ENCODE results near the gene GUCA2B.

GUCA2B gene

DNA sequence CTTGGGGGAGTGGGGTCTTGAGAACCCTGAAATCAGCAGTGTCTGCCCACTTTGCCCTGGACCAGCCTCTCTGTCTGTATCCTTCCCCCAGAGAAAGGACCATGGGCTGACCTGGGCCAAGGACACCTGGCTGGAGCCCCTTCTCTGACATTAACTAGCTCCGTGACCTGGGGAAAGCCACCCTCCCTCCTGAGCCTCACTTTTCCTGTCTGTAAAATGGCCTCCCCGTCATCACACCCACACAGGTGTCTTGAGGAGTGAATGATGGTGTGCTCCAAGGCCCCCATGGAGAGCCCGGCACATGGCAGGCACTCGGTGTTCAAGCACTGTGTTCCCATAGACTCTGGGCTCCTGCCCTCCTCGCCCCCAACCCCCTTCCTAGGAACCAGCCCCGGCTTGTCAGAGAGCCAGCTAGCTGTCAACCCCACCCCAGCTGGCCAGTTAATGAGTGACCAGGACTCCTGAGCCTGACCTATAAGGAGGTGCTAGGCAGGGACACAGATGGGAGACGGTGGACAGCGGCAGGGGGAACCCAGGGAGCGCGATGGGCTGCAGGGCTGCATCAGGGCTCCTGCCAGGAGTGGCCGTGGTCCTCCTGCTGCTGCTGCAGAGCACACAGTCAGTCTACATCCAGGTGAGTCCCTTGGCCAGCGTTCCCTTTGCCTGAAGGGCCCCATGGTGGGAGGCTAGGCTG lies at the start of gene GUCA2B:
Gene GUCA2B (plus strand): TSS at position 504 of the 694 bp plus-strand sequence. CDS start 41 bp downstream, at position 545.
- TF ChIP-seq POLR2A (IDR thresholded peaks at IDR 0.05; ENCODE audit: low read length) = no peak
- no peak for TF ChIP-seq GATA1 (IDR thresholded peaks at IDR 0.05; ENCODE audit: low read depth, low read length)
- DNase-seq = no peak

DNA sequence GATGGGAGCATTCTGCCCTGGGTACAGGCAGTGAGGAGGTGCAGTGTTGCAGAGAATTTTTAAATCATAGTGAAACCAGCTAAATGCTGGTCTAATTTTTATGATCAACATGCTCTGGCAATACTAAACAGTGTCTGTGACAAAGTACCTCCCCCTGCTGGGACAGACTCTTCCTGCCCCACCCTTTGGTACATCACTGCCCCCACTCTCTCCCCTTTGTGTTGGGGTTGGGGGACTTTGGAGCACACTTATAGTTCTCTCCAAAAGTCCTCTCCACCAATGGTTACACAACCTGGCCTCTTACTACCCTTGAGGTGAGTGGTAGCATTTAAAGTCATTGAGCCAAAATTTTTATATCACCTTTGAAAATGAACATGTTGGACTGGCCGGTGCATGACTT lies 48.2 kb upstream of the GUCA2B start:
- DNase-seq = no peak
- no peak for TF ChIP-seq GATA1 (IDR thresholded peaks at IDR 0.05; ENCODE audit: low read depth, low read length)
- TF ChIP-seq POLR2A (IDR thresholded peaks at IDR 0.05; ENCODE audit: low read length) = no peak

DNA sequence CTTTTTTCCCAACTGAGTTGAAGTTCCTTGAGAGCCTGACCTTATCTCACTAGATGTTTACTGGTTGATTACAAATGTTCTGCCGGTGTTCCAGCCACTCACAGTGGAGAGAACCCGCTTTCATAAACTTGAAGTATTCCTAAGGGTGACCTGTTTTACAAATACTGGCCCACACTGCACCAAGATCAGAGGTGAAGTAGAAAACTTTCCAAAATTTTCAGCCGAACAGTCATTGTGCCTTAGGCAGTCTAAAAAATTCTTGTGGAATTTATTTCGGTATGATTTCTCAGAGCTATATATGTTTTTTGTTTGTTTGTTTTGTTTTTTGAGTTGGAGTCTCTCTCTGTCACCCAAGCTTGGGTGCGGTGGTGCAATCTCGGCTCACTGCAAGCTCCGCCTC lies 44.9 kb upstream of the GUCA2B start:
- no peak for TF ChIP-seq POLR2A (IDR thresholded peaks at IDR 0.05; ENCODE audit: low read length)
- TF ChIP-seq GATA1 (IDR thresholded peaks at IDR 0.05; ENCODE audit: low read depth, low read length) = no peak
- DNase-seq = no peak

DNA sequence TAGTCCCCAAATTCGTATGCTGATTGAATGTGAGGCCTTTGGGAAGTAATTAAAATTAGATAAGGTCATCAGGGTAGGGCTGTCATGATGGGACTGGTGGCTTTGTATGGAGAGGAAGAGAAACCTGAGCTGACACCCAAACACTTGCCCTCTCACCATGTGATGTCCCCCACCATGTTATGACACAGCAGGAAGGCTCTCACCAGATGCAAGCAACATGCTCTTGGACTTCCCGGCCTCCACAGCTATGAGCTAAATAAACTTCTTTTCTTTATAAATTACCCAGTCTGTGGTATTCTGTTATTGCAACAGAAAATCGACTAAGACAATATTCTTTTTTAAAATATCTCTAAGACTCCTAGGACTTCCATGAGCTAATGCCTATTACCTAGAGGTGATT lies 43.6 kb upstream of the GUCA2B start:
- no peak for DNase-seq
- no peak for TF ChIP-seq POLR2A (IDR thresholded peaks at IDR 0.05; ENCODE audit: low read length)
- no peak for TF ChIP-seq GATA1 (IDR thresholded peaks at IDR 0.05; ENCODE audit: low read depth, low read length)

DNA sequence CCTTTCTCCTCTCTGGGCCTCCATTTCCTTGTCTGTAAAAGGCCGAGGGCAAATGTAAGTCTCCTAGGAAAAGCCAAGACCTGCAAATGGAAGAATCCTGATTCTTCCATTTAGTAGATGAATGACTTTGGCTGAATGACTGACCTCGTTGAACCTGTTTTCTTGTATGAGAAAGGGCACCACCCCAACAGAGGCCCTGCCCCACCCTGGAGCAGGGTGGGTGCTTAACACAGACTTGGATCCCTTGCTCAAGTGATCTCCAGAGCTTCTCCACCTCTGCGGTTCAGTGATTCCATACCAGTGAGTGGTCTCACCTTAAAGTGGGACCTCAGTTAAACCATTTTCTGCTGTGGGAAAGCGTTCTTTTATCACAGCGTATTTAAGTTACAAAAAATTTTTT lies 39.0 kb upstream of the GUCA2B start:
- TF ChIP-seq GATA1 (IDR thresholded peaks at IDR 0.05; ENCODE audit: low read depth, low read length) = no peak
- TF ChIP-seq POLR2A (IDR thresholded peaks at IDR 0.05; ENCODE audit: low read length) = no peak
- DNase-seq = no peak

DNA sequence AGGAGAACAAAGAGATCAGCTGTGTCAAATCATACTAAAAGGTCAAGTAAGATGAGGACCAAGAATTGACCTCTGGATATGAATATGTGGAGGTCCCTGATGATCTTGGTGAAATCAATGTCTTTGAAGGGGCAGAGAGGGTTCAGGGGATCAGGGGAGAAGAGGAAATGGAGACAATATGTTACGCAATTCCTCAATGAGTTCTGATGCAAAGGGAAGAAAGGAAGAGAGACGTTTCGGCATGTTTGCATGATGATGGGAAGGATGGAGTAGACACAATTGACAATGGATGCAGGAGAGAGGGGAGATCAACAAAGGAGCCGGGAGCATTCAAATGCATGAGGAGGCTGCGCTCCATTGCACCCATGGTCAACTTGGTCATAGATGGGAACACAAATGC lies 36.0 kb upstream of the GUCA2B start:
- TF ChIP-seq GATA1 (IDR thresholded peaks at IDR 0.05; ENCODE audit: low read depth, low read length) (no peak), POLR2A (IDR thresholded peaks at IDR 0.05; ENCODE audit: low read length) (no peak)
- DNase-seq = no peak

DNA sequence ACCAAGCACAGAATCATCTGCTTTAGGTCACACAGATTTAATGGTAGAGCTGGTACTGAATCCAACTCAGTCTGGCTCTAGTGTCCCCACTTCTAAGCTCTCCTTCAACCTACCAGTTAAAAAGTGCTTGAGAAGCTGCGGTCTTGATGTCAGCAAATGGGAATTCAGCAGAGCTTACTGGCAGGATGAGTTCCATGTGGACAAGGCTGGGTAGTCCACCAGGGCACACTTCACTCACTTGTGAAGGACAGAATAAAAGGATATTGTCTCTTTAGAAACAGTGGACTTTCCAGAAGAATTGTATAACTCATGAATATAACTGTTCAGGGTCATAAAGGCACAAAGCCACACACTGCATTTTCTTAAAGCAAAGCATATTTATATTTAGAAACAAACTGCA lies 35.1 kb upstream of the GUCA2B start:
- DNase-seq = no peak
- TF ChIP-seq GATA1 (IDR thresholded peaks at IDR 0.05; ENCODE audit: low read depth, low read length) = no peak
- no peak for TF ChIP-seq POLR2A (IDR thresholded peaks at IDR 0.05; ENCODE audit: low read length)

DNA sequence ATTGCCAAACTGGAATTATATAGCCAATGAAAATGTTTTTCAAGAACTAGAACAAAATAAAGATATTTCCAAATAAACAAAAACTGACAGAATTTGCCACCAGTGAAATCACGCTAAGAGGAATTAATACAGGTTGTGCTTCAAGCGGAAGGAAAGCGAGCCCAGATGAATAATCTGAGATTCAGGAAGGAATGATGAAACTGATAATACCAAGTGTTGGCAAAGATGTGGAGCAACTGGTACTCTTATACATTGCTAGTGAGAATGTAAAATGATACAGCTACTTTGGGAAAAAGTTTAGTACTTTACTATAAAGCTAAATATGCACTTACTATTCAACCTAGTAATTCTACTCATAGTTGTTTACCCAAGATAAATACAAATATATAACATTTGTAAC lies 30.8 kb upstream of the GUCA2B start:
- TF ChIP-seq GATA1 (IDR thresholded peaks at IDR 0.05; ENCODE audit: low read depth, low read length) = no peak
- TF ChIP-seq POLR2A (IDR thresholded peaks at IDR 0.05; ENCODE audit: low read length) = no peak

DNA sequence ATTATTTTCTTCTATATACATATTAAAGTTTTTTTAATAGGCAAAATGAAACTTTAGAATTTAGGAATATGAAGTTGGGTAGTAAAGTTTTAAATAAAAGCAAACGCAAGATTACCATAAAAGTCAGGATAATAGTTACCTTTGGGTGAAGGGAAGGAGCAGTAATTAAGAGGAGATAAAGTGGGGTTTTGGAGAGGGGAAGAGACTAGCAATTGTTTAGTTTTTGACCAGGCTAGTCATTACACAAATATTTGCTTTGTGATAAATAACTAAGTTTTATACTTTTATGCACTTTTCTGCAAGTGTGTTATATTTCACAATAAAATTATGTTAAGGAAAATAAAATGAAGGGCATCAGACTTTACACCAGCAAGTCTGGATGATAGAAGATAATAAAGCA lies 27.7 kb upstream of the GUCA2B start:
- DNase-seq = no peak
- TF ChIP-seq GATA1 (IDR thresholded peaks at IDR 0.05; ENCODE audit: low read depth, low read length) (no peak), POLR2A (IDR thresholded peaks at IDR 0.05; ENCODE audit: low read length) (no peak)

More for the DNA sequence above, 30.8 kb upstream of the GUCA2B start:
- no peak for DNase-seq

DNA sequence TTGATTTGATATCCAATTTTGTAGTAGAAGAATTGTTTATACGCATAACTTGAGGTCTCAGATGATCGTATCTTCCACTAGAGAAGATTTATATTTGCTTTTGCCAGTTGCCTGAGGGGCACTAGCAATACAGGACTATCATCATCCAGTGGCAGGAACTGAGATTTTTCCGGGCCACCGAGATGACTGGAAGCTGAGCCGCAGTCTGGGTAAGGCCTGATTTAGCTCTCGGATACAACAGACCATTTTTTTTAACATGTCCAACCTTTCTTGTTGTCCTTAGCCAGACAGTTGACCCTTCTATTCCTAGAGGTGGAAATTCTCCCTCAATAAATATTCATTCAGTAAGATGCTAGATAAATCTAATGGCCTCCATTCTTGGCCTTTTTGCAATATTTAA lies 25.4 kb upstream of the GUCA2B start:
- no peak for DNase-seq
- TF ChIP-seq POLR2A (IDR thresholded peaks at IDR 0.05; ENCODE audit: low read length) = no peak
- TF ChIP-seq GATA1 (IDR thresholded peaks at IDR 0.05; ENCODE audit: low read depth, low read length) = no peak

DNA sequence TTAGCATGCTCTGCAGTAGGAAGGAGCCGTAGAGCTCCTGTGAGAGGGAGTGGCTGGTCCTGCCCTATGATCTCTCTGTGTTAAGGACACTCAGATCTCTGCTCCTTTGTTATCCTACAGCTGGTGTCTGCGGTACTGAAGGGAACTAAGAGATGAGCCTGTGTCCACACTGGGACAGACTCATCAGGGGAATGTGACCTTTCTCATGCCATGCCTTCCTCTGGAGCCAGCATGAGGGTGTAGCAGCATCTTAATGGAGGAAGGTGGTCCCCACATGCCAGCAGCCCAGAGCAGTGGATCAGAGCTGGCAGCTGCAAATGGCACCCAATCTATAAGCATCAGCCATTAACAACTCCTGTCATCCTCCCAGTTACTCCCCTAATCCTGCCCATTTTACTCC lies 24.7 kb upstream of the GUCA2B start:
- DNase-seq = no peak
- TF ChIP-seq POLR2A (IDR thresholded peaks at IDR 0.05; ENCODE audit: low read length) (no peak), GATA1 (IDR thresholded peaks at IDR 0.05; ENCODE audit: low read depth, low read length) (no peak)

DNA sequence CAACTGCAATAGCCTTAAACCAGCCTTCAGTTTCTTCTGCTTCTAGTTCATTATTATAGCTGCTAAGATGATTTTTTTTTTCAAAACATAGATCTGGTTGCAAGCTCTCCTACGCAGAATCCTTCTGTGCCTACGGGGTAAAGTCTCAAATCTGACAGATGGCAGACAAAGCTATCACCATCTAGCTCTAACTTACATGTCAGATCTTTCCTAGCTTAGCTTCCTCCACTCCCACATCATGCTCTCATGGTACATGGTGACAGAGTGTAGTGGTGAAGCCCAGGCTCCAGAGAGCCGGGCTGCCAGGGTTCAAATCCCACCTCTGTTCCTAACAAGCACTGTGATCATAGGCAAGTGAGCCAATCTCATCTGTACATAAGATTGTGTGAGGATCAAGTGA lies 24.2 kb upstream of the GUCA2B start:
- no peak for TF ChIP-seq GATA1 (IDR thresholded peaks at IDR 0.05; ENCODE audit: low read depth, low read length)
- TF ChIP-seq POLR2A (IDR thresholded peaks at IDR 0.05; ENCODE audit: low read length) = no peak
- no peak for DNase-seq

DNA sequence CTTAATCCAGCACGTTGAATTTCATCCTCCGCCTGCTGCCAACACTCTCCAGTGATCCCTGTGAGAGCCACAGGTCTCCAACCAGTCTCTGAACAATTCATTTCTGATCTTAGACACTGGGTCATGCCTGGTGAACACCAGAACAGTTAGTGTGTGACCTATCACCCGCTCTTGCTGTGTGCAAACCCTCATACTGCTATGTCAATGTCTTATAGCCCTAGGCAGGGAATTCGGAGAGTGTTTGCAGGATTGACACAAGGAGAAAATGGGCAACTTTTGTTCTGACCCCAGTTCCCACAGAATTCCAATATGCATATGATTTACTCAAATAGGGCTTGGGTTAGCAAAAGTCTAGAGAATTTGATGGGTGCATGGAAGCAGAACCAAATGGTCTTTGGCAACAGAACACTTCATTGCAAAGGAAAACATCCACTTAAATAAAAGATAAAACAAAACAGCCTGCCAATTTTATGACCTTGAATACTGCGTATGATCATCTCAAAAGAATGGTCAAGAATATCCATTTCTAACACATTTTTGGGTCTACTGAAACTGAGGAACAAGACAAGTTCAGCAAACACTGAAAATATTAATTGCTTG lies 23.0 kb upstream of the GUCA2B start:
- TF ChIP-seq POLR2A (IDR thresholded peaks at IDR 0.05; ENCODE audit: low read length) (no peak), GATA1 (IDR thresholded peaks at IDR 0.05; ENCODE audit: low read depth, low read length) (no peak)
- no peak for DNase-seq

DNA sequence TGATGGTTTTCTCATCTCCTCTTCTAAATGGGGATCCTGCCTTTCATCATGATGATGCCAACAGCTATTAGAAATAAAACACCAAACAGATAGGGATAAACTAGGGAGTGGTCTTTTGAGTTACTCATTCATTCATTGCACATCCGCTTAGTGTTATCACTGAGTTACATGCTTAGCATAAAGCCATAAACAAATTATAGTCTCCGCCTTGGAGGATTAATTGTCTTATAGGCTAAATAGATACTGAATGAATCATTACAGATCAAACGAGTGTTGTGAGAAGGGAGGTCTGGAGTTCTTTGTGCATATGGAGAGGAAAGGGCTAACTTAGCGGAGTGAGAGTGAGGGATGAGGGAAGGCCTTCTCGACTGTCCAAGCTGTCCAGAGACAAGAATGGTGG lies 19.8 kb upstream of the GUCA2B start:
- TF ChIP-seq POLR2A (IDR thresholded peaks at IDR 0.05; ENCODE audit: low read length) = no peak
- DNase-seq = no peak

DNA sequence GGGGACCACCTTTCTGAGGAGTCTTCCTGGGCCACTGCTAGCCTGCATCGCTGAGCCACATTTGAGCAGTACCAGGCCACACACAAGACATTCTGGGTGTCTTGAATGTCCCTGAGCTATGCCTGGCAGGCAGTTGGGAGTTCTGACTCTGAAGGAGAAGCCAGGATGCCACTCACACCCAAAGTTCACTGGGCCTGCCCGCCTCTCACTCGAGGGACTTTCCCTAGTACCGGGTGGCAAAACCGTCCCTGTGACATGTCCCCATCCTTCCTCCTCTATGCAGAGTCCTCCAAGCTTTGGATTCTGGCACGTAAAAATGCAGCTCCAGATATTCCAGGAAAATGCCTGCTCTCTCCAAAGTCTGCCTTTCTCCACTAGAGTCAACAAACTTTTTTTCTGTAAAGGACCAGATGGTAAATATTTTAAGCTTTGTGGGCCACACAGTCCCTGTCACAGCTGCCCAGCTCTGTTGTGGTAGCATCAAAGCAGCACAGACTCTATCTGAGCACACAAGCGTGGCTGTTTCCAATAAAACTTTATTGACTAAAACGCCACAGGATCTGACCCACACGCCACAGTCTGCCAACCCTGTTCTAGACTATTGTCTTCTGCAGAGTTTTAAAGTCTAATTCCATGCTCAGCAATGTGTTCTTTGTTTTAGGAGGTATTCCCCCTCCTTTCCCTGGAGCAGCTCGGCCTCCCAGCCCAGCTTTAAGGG lies 19.2 kb upstream of the GUCA2B start:
- DNase-seq = no peak
- TF ChIP-seq GATA1 (IDR thresholded peaks at IDR 0.05; ENCODE audit: low read depth, low read length) (no peak), POLR2A (IDR thresholded peaks at IDR 0.05; ENCODE audit: low read length) (no peak)

All from erythroblast (primary cell).